ENCODE results near the gene DOK3.

Gene DOK3

GRCh38 chr5:177483994-177484901, 25.4 kb downstream of the DOK3 start:
- DNase-seq (ENCODE audit: low read depth in 1 of 2, low spot score in 1 of 2), result no peak
- Histone ChIP-seq H3K4me3 (replicated peaks; ENCODE audit: insufficient read depth, low read length) (no peak overlapping the region), H3K27ac (replicated peaks) (no peak overlapping the region), H3K27me3 (ENCODE audit: insufficient read depth, poor library complexity, severe bottlenecking) (no peaks in the 10 kb centered on the region)
- no peak; the same call in 1 of the 2 replicates for TF ChIP-seq POLR2AphosphoS5 (IDR thresholded peaks at IDR 0.05; ENCODE audit: low read depth)
- TF ChIP-seq, protein P1, sequence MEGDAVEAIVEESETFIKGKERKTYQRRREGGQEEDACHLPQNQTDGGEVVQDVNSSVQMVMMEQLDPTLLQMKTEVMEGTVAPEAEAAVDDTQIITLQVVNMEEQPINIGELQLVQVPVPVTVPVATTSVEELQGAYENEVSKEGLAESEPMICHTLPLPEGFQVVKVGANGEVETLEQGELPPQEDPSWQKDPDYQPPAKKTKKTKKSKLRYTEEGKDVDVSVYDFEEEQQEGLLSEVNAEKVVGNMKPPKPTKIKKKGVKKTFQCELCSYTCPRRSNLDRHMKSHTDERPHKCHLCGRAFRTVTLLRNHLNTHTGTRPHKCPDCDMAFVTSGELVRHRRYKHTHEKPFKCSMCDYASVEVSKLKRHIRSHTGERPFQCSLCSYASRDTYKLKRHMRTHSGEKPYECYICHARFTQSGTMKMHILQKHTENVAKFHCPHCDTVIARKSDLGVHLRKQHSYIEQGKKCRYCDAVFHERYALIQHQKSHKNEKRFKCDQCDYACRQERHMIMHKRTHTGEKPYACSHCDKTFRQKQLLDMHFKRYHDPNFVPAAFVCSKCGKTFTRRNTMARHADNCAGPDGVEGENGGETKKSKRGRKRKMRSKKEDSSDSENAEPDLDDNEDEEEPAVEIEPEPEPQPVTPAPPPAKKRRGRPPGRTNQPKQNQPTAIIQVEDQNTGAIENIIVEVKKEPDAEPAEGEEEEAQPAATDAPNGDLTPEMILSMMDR (IDR thresholded peaks at IDR 0.05; ENCODE audit: insufficient read depth, low read length), result no peak
- no peak for TF ChIP-seq GABPA (IDR thresholded peaks at IDR 0.05; ENCODE audit: low read depth)

DNA sequence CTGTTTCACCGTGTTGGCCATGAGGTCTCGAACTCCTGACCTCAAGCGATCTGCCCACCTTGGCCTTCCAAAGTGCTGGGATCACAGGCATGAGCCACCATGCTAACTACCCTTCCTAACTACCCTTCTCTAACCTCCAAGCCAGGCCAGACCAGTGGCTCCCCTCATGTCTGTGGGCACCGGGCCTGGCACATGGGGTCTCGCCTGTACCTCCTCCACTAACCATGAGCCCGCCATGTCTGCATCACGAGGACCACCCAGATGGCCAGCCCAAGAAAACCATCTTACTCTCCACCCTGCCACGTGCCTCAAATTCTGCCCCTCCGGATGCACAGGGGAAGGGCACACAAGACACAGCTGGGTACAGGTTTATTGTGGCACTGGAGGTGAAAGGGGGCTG, 26.6 kb downstream of the DOK3 start:
- Histone ChIP-seq H3K4me3 (replicated peaks; ENCODE audit: insufficient read depth, low read length) (no peak overlapping the region), H3K27me3 (ENCODE audit: insufficient read depth, poor library complexity, severe bottlenecking) (no peaks in the 10 kb centered on the region), H3K27ac (replicated peaks) (no peak overlapping the region)
- no peak for DNase-seq (ENCODE audit: low read depth in 1 of 2, low spot score in 1 of 2)
- TF ChIP-seq SPI1 (IDR thresholded peaks at IDR 0.05; ENCODE audit: borderline replicate concordance, low read depth), result no peak
- TF ChIP-seq GABPA (IDR thresholded peaks at IDR 0.05; ENCODE audit: low read depth), result no peak
- TF ChIP-seq, protein P1 (IDR thresholded peaks at IDR 0.05; ENCODE audit: insufficient read depth, low read length), result no peak
- no peak for TF ChIP-seq POLR2AphosphoS5 (IDR thresholded peaks at IDR 0.05; ENCODE audit: low read depth)
- TF ChIP-seq, protein P2, sequence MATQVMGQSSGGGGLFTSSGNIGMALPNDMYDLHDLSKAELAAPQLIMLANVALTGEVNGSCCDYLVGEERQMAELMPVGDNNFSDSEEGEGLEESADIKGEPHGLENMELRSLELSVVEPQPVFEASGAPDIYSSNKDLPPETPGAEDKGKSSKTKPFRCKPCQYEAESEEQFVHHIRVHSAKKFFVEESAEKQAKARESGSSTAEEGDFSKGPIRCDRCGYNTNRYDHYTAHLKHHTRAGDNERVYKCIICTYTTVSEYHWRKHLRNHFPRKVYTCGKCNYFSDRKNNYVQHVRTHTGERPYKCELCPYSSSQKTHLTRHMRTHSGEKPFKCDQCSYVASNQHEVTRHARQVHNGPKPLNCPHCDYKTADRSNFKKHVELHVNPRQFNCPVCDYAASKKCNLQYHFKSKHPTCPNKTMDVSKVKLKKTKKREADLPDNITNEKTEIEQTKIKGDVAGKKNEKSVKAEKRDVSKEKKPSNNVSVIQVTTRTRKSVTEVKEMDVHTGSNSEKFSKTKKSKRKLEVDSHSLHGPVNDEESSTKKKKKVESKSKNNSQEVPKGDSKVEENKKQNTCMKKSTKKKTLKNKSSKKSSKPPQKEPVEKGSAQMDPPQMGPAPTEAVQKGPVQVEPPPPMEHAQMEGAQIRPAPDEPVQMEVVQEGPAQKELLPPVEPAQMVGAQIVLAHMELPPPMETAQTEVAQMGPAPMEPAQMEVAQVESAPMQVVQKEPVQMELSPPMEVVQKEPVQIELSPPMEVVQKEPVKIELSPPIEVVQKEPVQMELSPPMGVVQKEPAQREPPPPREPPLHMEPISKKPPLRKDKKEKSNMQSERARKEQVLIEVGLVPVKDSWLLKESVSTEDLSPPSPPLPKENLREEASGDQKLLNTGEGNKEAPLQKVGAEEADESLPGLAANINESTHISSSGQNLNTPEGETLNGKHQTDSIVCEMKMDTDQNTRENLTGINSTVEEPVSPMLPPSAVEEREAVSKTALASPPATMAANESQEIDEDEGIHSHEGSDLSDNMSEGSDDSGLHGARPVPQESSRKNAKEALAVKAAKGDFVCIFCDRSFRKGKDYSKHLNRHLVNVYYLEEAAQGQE (IDR thresholded peaks at IDR 0.05; ENCODE audit: insufficient replicate concordance, low read depth), result no peak

DNA sequence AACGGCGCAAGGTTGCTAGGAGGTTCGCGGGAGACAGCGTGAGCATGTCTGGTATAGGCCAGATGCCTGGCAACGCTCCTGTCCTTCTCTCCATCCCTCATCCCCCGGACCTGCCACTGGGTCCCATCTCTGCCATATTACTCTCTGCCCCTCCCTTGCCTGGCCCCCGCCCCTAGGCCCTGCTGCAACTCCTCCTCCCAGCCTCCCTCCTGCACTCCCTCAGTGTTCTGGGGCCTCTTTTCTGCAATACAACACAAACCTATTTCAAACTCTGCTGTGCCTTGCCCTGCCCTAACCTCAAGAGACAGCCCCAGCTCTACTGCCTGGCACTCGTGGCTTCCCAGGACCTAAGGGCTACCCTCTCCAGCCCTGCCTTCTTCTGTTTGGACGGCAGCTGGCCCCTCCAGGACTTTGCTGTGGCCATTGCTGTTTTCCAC, 27.2 kb downstream of the DOK3 start:
- H3K27me3 ChIP-seq (ENCODE audit: insufficient read depth, poor library complexity, severe bottlenecking), result no peaks in the 10 kb centered on the region
- TF ChIP-seq, protein P2 (IDR thresholded peaks at IDR 0.05; ENCODE audit: insufficient replicate concordance, low read depth), result no peak
- TF ChIP-seq, protein P1 (IDR thresholded peaks at IDR 0.05; ENCODE audit: insufficient read depth, low read length), result no peak
- no peak for TF ChIP-seq GABPA (IDR thresholded peaks at IDR 0.05; ENCODE audit: low read depth)
- TF ChIP-seq SPI1 (IDR thresholded peaks at IDR 0.05; ENCODE audit: borderline replicate concordance, low read depth), result no peak
- TF ChIP-seq POLR2AphosphoS5 (IDR thresholded peaks at IDR 0.05; ENCODE audit: low read depth), result no peak; the same call in 1 of the 2 replicates
- no peak for DNase-seq (ENCODE audit: low read depth in 1 of 2, low spot score in 1 of 2)
- H3K4me3 ChIP-seq (replicated peaks; ENCODE audit: insufficient read depth, low read length), result no peak overlapping the region
- no peak overlapping the region for H3K27ac ChIP-seq (replicated peaks)
